Placental epithelial cell (primary cell): ENCODE measurements around the gene MRPL48. TPM values are rescaled to one million over a fixed set of nuclear protein-coding genes. Genes with fewer than 3 reads are reported as not detected.

ENCODE experiments used
- total RNA-seq: library from RNA; depleted of rRNA; stranded (reverse); fragments of >200 nt; gene quantifications from 2 replicates; pipeline ENCODE4 v1.2.3, GENCODE V29; 2012

Gene MRPL48
- 25.9 and 30.9 TPM in 2 replicates for total RNA-seq

DNA sequence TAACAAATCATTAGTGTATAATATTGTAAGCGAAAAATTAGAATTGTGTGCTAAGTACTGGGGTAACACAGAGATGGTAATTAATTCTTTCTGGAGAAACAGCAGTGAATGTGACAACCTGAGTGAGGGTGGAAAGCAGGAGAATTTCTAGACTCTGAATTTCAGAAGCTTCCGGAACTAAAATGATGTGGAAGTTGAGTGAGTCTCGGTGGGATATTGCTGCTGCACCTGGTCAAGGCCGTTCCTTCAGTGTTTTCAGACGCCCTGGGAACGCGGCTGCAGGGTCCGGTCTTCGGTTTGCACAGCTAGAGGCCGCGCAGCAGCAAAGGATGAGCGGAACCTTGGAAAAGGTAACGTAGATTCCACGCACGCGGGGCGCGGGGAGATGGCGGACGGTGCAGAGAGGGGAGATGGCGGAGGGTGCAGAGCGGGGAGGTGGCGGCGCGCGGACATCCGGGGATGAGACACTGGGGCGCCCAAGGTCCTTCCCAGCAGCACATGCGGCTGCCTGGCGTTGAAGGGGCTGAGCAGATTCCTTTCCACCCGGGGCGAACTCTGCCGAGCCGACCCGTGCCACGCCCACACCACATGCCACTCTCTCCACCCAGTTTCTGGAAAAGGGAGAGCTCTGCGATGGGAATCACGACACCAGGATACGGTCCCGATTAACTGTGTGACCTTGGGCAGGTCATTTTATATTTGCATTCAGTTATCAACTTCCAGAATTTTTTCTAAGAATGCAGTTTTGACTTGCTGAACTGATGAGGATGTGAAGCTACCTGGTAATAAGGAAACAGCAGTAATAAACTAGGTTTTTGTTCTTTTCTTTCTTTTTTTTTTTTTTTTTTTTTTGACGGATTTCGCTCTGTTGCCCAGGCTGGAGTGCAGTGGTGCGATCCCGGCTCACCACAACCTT lies at the start of gene MRPL48:
MRPL48 (plus strand) TSS at position 232 of the 916 bp plus-strand sequence; CDS start at position 330, 98 bp downstream.

DNA sequence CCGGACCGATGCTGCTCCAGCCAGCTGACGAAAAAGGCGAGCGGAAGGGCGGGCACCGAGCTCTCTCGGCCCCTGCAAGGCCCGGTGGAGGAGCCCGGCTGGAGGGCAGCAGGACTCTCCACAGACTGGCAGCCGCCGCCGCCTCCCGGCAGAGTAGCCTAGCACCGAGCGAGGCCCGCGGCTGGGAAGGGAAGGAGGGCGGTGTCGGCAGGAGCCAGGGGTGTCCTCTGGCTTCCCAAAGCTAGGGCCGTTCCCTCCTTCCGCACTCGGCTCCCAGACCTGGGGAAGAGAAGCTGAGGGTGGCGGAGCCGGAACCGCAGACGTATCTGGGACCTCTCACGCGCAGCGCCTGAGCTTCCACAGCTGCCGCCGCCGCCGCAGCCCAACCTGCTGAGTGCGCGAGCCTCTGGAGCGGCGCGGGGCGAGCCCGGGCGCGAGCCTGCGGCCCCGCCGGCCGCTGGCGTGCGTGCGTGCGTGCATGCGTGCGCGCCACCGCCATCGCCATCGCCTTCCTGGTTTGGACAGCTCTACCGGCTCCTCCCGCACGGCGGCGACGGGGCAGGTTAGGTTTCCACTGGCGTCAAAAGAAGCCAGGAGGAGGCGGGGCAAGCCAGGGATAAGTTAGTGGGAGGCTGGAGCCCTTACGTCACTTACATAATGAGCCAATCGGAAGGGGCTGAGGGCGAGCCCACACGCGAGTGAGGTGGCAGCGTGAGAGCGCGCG lies 26.8 kb upstream of the MRPL48 start, which contains the start of gene RAB6A:
RAB6A (minus strand) TSS at position 396 of the 724 bp plus-strand sequence. CDS start 439 bp downstream, outside the sequence.

DNA sequence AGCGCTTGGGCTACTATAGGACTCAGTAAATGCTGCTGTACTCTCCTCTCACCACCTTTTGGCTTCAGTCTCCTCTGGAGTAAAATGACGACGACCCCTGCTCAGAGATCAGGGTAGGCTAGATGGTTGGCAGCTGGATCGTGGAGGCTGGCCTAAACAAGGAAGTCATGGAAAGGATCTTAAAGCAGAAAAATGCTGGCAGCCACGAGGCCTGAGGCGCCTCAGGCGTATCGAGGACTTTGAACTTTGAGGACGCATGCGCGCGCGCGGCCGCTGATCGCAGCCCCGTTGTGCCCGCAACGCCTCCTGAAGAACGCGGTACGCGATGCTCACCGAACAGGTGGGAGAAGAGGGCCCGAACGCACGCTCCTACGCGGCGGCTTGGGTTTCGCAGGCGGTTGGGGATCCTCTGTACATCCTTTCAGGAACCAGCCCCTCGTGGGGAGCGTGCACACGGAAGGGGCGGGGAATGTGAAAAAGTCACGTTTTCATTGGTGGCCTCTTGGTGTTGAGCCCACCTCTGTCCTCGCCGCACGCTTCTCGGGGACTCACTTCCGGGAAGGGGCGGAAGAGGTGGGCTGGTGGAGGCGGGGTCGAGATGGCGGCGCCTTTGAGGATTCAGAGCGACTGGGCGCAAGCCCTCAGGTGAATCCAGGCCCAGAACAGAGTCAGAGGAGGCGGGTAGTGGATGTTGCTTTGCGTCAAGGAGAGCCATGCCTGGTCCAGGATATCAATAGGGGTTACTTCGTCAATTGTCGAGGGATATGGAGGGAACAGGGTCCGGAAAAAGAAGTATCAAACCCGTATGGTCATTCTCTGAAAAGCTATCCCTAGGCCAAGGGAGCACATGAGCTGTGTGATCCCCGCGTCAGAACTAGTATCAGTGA lies 89.0 kb downstream of the MRPL48 start, which contains the start of the genes COA4 and PAAF1:
COA4 (minus strand) TSS at position 423 of the 887 bp plus-strand sequence. CDS start 3,468 bp downstream, outside the sequence.
PAAF1 (plus strand) TSS at position 576 of the 887 bp plus-strand sequence; CDS start at position 599, 23 bp downstream.

Other genes starting within 250 kb of the MRPL48 start
- 32.6 and 33.0 TPM in 2 replicates for gene FAM168A, start 189.8 kb upstream of the MRPL48 start, total RNA-seq
- 1.2 TPM in 1 of 2 replicates, not detected in the other for gene PLEKHB1, start 141.3 kb upstream of the MRPL48 start, total RNA-seq
- gene RAB6A, start 26.8 kb upstream of the MRPL48 start, total RNA-seq, result 113 and 240 TPM in 2 replicates
- gene COA4, start 89.0 kb downstream of the MRPL48 start, total RNA-seq, result 39.3 and 45.9 TPM in 2 replicates
- 8.2 and 12.2 TPM in 2 replicates for gene PAAF1, start 89.1 kb downstream of the MRPL48 start, total RNA-seq
- gene DNAJB13, start 163.2 kb downstream of the MRPL48 start, total RNA-seq, result not detected in 2 replicates
- 2.4 and 2.9 TPM in 2 replicates for gene UCP2, start 195.0 kb downstream of the MRPL48 start, total RNA-seq
- gene UCP3, start 221.2 kb downstream of the MRPL48 start, total RNA-seq, result 0.33 and 3.1 TPM in 2 replicates